Thyroid gland (tissue), 4 donors: ENCODE results near the gene DDX55.

Source experiments
- CTCF ChIP-seq, 6 experiments: fragments of 200-600 bp in 3 of 6; fragments of 450-650 bp in 3 of 6; sonication (generic) in 3 of 6; IDR thresholded peaks; one replicate each; pipeline ENCODE4 v1.5.1; 2016 to 2019; ENCODE audit warnings: antibody characterized with exemption in 6 of 6, mild to moderate bottlenecking in 2 of 6, inconsistent platforms in 1 of 6, moderate library complexity in 1 of 6
- POLR2A ChIP-seq, 2 donors: fragments of 450-650 bp; IDR thresholded peaks; one replicate each; pipeline ENCODE4 v1.6.1; 2017; ENCODE audit warnings: antibody characterized with exemption in 2 of 2, mild to moderate bottlenecking in 2 of 2, moderate library complexity in 1 of 2

GRCh38 chr12:123601602-123602489 is at the start of gene DDX55:
- peak in 5 of 6 experiments; percentile 31 to 91 (median 73) for TF ChIP-seq CTCF (IDR thresholded peaks at IDR 0.05)
- peak in 1 of 2 donors; percentile 59 for TF ChIP-seq POLR2A (IDR thresholded peaks at IDR 0.05)
